H1 (cell line): ENCODE data around the gene PCCA. TPM values are rescaled to one million over a fixed set of nuclear protein-coding genes. Genes with fewer than 3 reads are reported as not detected.

Experiments used
- ASH2L ChIP-seq: fragments of 200-600, 300-600 bp; sonication (generic); IDR thresholded peaks from one replicate; pipeline ENCODE4 v1.7.1; 2017; ENCODE audit warnings: low read length
- E2F6 ChIP-seq: IDR thresholded peaks from 2 replicates; pipeline ENCODE4 v1.6.1; 2012; ENCODE audit warnings: inconsistent platforms
- NRF1 ChIP-seq: IDR thresholded peaks from 2 replicates; pipeline ENCODE4 v1.6.1; 2011; ENCODE audit warnings: mild to moderate bottlenecking, low read depth, low read length, improper control_type of control experiment
- RBBP5 ChIP-seq: IDR thresholded peaks from 2 replicates; pipeline ENCODE4 v1.7.1; 2012; ENCODE audit warnings: low read depth, mild to moderate bottlenecking, inconsistent platforms, low read length, moderate library complexity, borderline replicate concordance
- SIRT6 ChIP-seq: IDR thresholded peaks from one replicate; pipeline ENCODE4 v1.7.1; 2012; ENCODE audit warnings: low read length, inconsistent platforms
- SIX5 ChIP-seq: IDR thresholded peaks from 2 replicates; pipeline ENCODE4 v1.6.1; 2011; ENCODE audit warnings: mild to moderate bottlenecking, low read depth, low read length
- TAF7 ChIP-seq: optimal IDR thresholded peaks from 2 replicates; pipeline ENCODE3; 2011; ENCODE audit warnings: low read depth, mild to moderate bottlenecking, inconsistent platforms, low read length, moderate library complexity, borderline replicate concordance
- polyA plus RNA-seq, 7 experiments: library from polyadenylated mRNA; depleted of rRNA in 3 of 7; stranded (reverse) in 5 of 7; unstranded in 2 of 7; fragments of >200 nt in 5 of 7; fragments of 200-250 nt in 2 of 7; gene quantifications; 1 replicate in 5 of 7; 2 replicates in 1 of 7; 4 replicates in 1 of 7; pipeline versions ENCODE4 v1.2.1 to v1.2.3, GENCODE V29; 2011 to 2013; ENCODE audit warnings: missing spikeins in 2 of 7, mixed read lengths in 2 of 7
- total RNA-seq: library from RNA; stranded (reverse); fragmentation: NEBNext Ultra II Directional; extraction: Animal tissue kit (Norgen Biotek cat#: 25700); gene quantifications from 2 replicates; pipeline ENCODE4 v1.2.1, GENCODE V29; 2021

PCCA gene
- total and polyA plus RNA-seq, 2 of the 8 experiments (the other 6 are each of a cell fraction or from before 2014, with no cell fraction given), result 18.4 to 49.8 TPM

DNA sequence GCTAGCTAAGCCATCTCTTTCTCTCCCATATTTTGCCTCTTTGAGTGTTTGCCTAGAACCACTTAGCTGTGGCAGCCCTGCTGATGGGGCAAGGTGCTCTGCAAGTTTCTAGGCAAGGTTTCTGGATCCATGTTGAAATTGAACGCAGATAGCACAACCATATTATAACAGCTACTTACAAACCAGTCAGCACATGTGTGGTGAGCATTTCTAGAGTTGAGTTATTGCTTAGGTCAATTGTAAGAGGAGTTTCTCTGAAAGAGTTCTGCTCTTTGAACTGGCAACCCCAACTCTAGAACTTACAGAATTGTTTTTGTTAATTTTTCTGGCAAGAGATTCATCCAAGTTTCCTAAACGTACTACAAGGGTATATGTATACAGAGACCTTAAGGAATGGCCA, 396.4 kb downstream of the PCCA start (continued):
- TF ChIP-seq SIRT6 (no peak), ASH2L (no peak), NRF1 (no peak), RBBP5 (no peak), SIX5 (no peak), TAF7 (no peak), E2F6 (no peak)
